ENCODE measurements around the gene AP2A1.
"Not testable (repeated sequence)": the region's sequence is repeated elsewhere in the genome, so short reads cannot be mapped to it uniquely, and the experiment has no call there.

DNA sequence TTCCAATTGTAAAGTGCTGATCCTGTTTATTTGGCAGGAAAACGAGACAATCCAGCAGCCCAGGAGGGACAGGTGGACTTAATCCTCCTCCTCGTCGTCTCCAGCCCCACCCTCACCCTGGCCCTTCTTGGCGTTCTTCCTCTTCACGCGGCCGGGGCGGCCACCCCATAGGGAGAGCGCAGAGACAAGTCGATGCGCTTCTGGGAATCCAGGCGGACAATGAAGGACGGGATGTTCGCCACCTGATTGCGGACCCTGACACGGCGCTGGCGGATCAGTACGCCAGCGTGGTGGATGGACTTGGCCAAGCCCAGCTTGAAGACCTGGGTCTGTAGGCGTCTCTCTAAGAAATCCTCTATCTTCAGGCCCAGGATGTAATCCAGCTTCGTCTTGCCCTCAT lies 47.4 kb upstream of the AP2A1 start:
- not testable (repeated sequence) for TF ChIP-seq POLR2AphosphoS5, POLR2A (IDR thresholded peaks at IDR 0.05)
- TF ChIP-seq, protein P1, sequence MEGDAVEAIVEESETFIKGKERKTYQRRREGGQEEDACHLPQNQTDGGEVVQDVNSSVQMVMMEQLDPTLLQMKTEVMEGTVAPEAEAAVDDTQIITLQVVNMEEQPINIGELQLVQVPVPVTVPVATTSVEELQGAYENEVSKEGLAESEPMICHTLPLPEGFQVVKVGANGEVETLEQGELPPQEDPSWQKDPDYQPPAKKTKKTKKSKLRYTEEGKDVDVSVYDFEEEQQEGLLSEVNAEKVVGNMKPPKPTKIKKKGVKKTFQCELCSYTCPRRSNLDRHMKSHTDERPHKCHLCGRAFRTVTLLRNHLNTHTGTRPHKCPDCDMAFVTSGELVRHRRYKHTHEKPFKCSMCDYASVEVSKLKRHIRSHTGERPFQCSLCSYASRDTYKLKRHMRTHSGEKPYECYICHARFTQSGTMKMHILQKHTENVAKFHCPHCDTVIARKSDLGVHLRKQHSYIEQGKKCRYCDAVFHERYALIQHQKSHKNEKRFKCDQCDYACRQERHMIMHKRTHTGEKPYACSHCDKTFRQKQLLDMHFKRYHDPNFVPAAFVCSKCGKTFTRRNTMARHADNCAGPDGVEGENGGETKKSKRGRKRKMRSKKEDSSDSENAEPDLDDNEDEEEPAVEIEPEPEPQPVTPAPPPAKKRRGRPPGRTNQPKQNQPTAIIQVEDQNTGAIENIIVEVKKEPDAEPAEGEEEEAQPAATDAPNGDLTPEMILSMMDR (IDR thresholded peaks at IDR 0.05), result not testable (repeated sequence)

All from gastroesophageal sphincter (tissue), 3 donors.